Lung (tissue), 12 donors: ENCODE data around the gene MND1. TPM values are rescaled to one million over a fixed set of nuclear protein-coding genes. Genes with fewer than 3 reads are reported as not detected.

ENCODE experiments used
- ATAC-seq: fragments of 200-7000 bp; cut with Tn5 transposase; one replicate; pipeline ENCODE4 v1.9.1; 2020; ENCODE audit warnings: moderate number of reproducible peaks; ENCODE audit not compliant: insufficient read depth, low FRiP score
- DNase-seq, 3 donors: peaks; one replicate each; pipeline ENCODE4 v3.0.0-alpha.2; 2013 to 2017
- H3K27ac ChIP-seq, 2 donors: one replicate each; pipeline ENCODE4 v1.5.1; 2013; ENCODE audit warnings: mild to moderate bottlenecking in 2 of 2, moderate library complexity in 2 of 2, control low read depth in 1 of 2, inconsistent platforms in 1 of 2, low read depth in 1 of 2, low read length in 1 of 2
- H3K27me3 ChIP-seq, 3 donors: one replicate each; pipeline ENCODE4 v1.5.1; 2013; ENCODE audit warnings: low read length in 2 of 3; ENCODE audit not compliant: control insufficient read depth in 3 of 3, insufficient read depth in 3 of 3
- H3K36me3 ChIP-seq, 4 donors: one replicate each; pipeline ENCODE4 v1.5.1; 2013; ENCODE audit warnings: low read length in 4 of 4, mild to moderate bottlenecking in 1 of 4, moderate library complexity in 1 of 4; ENCODE audit not compliant: control insufficient read depth in 4 of 4, insufficient read depth in 4 of 4
- H3K4me1 ChIP-seq, 5 donors: one replicate each; pipeline ENCODE4 v1.5.1; 2013; ENCODE audit warnings: low read length in 5 of 5, mild to moderate bottlenecking in 2 of 5, moderate library complexity in 1 of 5; ENCODE audit not compliant: control insufficient read depth in 5 of 5, insufficient read depth in 5 of 5
- H3K4me3 ChIP-seq: one replicate; pipeline ENCODE4 v1.5.1; 2013; ENCODE audit warnings: mild to moderate bottlenecking, control low read depth, moderate library complexity
- H3K9ac ChIP-seq, 2 donors: one replicate each; pipeline ENCODE4 v1.5.1; 2013; ENCODE audit warnings: low read length in 2 of 2, control low read depth in 1 of 2; ENCODE audit not compliant: insufficient read depth in 1 of 2
- H3K9me3 ChIP-seq, 4 donors: one replicate each; pipeline ENCODE4 v1.5.1; 2013; ENCODE audit warnings: low read length in 3 of 4, mild to moderate bottlenecking in 1 of 4, moderate library complexity in 1 of 4; ENCODE audit not compliant: control insufficient read depth in 4 of 4, insufficient read depth in 3 of 4
- WGBS, 2 donors: extraction: QIAGEN DNeasy Blood & Tissue Kit; methylation state at CpG; one replicate each; pipeline ENCODE4 v1.1.7; 2013; 5-methylcytosine and 5-hydroxymethylcytosine counted together
- polyA plus RNA-seq, 2 donors: library from polyadenylated mRNA; stranded (reverse); fragments of 200-250 nt; gene quantifications; one replicate each; pipeline ENCODE4 v1.2.1, GENCODE V29; 2013
- total RNA-seq, 2 donors: library from RNA; depleted of rRNA in 1 of 2; stranded (reverse); fragments of >200 nt in 1 of 2; gene quantifications; one replicate each; pipeline ENCODE4 v1.2.1, GENCODE V29; 2014 to 2021
- TF ChIP-seq, protein P1 (sequence below): IDR thresholded peaks from 2 replicates; pipeline ENCODE4 v1.5.1; 2012; ENCODE audit warnings: mild to moderate bottlenecking; ENCODE audit errors: control extremely low read depth, extremely low read depth
- donor health status: control.
- donor health status: control.
- donor health status: Bipolar disorder and iron deficiency.
- donor health status: healthy.
- donor health status: DM: yes; HTN: yes; CAD: no.

MND1 gene
- total and polyA plus RNA-seq, 4 donors: 0.80 to 4.4 (median 1.2) TPM

DNA sequence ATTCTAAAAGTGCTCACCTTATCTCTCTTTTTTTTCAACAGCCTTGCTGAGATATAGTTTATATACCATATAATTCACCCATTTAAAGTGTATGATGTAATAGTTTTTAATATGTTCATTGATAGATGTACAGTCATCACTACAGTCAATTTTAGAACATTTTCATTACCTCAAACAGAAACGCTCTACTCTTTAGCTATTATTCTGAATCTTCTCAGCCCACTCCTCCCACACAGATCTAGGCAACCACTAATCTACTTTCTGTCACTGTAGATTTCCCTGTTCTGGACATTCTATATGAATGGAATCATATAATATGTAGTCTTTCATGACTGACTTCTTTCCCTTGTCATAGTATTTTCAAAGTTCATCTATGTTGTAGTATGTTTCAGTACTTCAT lies 22.6 kb downstream of the MND1 start:
- Histone ChIP-seq H3K4me3 (no peak overlapping the region), H3K27me3 (no peaks in the 10 kb centered on the region), H3K36me3 (peaks cover 0 to 3% (median 0%) of the 10 kb centered on the region in 4 donors), H3K4me1 (peaks cover 0 to 6% (median 0%) of the 10 kb centered on the region in 5 donors), H3K27ac (no peak overlapping the region), H3K9me3 (no peaks in the 10 kb centered on the region), H3K9ac (no peak overlapping the region)
- ATAC-seq: no peak
- WGBS, 2 donors: 93 to 100% methylated on average over 1 of the region's 1 CpG
- TF ChIP-seq, protein P1, sequence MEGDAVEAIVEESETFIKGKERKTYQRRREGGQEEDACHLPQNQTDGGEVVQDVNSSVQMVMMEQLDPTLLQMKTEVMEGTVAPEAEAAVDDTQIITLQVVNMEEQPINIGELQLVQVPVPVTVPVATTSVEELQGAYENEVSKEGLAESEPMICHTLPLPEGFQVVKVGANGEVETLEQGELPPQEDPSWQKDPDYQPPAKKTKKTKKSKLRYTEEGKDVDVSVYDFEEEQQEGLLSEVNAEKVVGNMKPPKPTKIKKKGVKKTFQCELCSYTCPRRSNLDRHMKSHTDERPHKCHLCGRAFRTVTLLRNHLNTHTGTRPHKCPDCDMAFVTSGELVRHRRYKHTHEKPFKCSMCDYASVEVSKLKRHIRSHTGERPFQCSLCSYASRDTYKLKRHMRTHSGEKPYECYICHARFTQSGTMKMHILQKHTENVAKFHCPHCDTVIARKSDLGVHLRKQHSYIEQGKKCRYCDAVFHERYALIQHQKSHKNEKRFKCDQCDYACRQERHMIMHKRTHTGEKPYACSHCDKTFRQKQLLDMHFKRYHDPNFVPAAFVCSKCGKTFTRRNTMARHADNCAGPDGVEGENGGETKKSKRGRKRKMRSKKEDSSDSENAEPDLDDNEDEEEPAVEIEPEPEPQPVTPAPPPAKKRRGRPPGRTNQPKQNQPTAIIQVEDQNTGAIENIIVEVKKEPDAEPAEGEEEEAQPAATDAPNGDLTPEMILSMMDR: no peak
- no peak for DNase-seq

DNA sequence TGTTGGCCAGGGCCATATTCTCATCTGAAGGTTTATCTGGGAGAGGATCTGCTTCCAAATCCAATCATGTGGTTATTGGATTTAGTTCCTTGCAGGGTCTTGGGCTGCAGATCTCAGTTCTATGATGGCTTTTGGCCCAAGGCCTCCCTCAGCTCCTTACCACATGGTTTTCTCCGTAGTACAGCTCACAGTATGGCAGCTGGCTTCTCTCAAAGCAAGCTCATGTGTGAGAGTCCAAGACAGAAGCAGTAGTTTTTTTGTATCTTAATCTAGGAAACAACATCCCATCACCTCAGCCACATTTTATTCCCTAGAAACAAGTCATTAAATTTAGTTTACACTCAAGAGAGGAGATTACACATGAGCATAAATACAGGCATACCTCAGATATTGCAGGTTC lies 24.5 kb downstream of the MND1 start:
- Histone ChIP-seq H3K4me1 (no peaks in the 10 kb centered on the region), H3K27me3 (no peaks in the 10 kb centered on the region), H3K27ac (no peak overlapping the region), H3K36me3 (peaks cover 0 to 3% (median 0%) of the 10 kb centered on the region in 4 donors), H3K9me3 (no peaks in the 10 kb centered on the region), H3K9ac (no peak overlapping the region), H3K4me3 (no peak overlapping the region)
- DNase-seq (peak; percentile 46 to 82 (median 70)), ATAC-seq (no peak)
- 81 to 96% methylated on average over 1 of the region's 1 CpG for WGBS, 2 donors
- TF ChIP-seq, protein P1: no peak

DNA sequence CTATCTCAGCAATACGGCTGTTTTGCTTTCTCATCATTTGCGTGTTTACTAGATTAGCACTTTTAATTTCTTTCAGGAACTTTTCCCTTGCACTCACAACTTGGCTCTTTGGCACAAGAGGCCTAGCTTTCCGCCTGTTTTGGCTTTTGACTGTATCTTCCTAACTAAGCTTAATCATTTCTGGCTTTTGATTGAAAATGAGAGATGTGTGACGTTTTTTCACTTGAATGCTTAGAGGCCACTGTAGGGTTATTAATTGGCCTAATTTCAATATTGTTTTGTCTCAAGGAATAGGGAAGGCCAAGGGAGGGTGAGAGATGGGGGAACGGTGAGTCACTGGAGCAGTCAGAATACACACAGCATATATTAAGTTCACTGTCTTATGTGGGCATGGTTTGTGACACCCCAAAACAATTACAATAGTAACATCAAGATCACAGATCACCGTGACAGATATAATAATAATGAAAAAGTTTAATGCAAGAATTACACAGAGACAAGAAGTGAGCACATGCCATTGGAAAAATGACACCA lies 27.3 kb downstream of the MND1 start:
- peaks cover 0 to 3% (median 0%) of the 10 kb centered on the region in 4 donors for H3K36me3 ChIP-seq
- no peaks in the 10 kb centered on the region for H3K9me3 ChIP-seq
- no peak overlapping the region for H3K27ac ChIP-seq
- no peak overlapping the region for H3K9ac ChIP-seq
- TF ChIP-seq, protein P1: no peak
- DNase-seq: no peak
- 90 to 95% methylated on average over 6 of the region's 6 CpGs for WGBS, 2 donors
- H3K4me1 ChIP-seq: no peaks in the 10 kb centered on the region
- no peaks in the 10 kb centered on the region for H3K27me3 ChIP-seq
- H3K4me3 ChIP-seq: no peak overlapping the region
- no peak for ATAC-seq
